Measurements from ENCODE around the gene HEXD.

DNA sequence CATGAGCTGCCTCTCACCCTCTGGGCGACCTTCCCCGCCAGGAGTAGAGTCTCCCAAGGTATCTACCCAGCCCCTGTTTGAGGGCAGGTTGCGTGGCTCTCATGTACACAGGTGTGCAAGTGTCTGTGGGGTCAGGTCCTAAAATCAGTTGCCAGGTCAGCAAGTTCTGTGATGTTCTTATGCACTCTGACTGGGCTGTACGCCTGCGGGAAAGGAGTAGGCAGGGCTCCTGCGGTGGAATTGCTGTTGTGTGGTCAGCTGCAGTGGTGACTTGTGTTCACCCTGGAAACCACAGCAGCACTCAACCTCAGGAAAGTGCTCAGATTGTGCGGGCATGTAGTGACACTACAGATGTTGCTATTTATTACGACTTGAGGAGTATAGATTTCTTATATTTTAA lies 59.8 kb downstream of the HEXD start:
- TF ChIP-seq POLR2A (IDR thresholded peaks at IDR 0.05) = no peak
- TF ChIP-seq, protein P1, sequence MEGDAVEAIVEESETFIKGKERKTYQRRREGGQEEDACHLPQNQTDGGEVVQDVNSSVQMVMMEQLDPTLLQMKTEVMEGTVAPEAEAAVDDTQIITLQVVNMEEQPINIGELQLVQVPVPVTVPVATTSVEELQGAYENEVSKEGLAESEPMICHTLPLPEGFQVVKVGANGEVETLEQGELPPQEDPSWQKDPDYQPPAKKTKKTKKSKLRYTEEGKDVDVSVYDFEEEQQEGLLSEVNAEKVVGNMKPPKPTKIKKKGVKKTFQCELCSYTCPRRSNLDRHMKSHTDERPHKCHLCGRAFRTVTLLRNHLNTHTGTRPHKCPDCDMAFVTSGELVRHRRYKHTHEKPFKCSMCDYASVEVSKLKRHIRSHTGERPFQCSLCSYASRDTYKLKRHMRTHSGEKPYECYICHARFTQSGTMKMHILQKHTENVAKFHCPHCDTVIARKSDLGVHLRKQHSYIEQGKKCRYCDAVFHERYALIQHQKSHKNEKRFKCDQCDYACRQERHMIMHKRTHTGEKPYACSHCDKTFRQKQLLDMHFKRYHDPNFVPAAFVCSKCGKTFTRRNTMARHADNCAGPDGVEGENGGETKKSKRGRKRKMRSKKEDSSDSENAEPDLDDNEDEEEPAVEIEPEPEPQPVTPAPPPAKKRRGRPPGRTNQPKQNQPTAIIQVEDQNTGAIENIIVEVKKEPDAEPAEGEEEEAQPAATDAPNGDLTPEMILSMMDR (IDR thresholded peaks at IDR 0.05) = no peak
